Parathyroid adenoma (tissue), 2 donors: ENCODE results near the gene LSR.

Experiments used
- H2AFZ ChIP-seq: fragments of 300-600 bp; sonication (generic); one replicate; pipeline ENCODE4 v1.7.0; 2017; ENCODE audit warnings: antibody characterized with exemption, mild to moderate bottlenecking
- H3K27ac ChIP-seq: fragments of 300-600 bp; sonication (generic); one replicate; pipeline ENCODE4 v1.7.0; 2017
- H3K27me3 ChIP-seq: fragments of 300-600 bp; sonication (generic); one replicate; pipeline ENCODE4 v1.7.0; 2017; ENCODE audit warnings: low read length; ENCODE audit not compliant: control insufficient read depth, insufficient read depth
- H3K36me3 ChIP-seq: fragments of 300-600 bp; sonication (generic); one replicate; pipeline ENCODE4 v1.7.0; 2017; ENCODE audit warnings: low read length; ENCODE audit not compliant: control insufficient read depth, insufficient read depth
- H3K4me1 ChIP-seq: fragments of 300-600 bp; sonication (generic); one replicate; pipeline ENCODE4 v1.7.0; 2017; ENCODE audit warnings: control low read depth
- H3K4me2 ChIP-seq: fragments of 300-600 bp; sonication (generic); one replicate; pipeline ENCODE4 v1.7.0; 2017; ENCODE audit warnings: low read length
- H3K4me3 ChIP-seq: fragments of 300-600 bp; sonication (generic); one replicate; pipeline ENCODE4 v1.7.0; 2017; ENCODE audit warnings: low read depth, low read length
- H3K79me2 ChIP-seq: fragments of 300-600 bp; sonication (generic); one replicate; pipeline ENCODE4 v1.7.0; 2017; ENCODE audit warnings: control low read depth
- H3K9ac ChIP-seq: fragments of 300-600 bp; sonication (generic); one replicate; pipeline ENCODE4 v1.7.0; 2017; ENCODE audit warnings: mild to moderate bottlenecking
- H3K9me3 ChIP-seq: fragments of 300-600 bp; sonication (generic); one replicate; pipeline ENCODE4 v1.7.0; 2017; ENCODE audit warnings: low read length; ENCODE audit not compliant: control insufficient read depth
- CTCF ChIP-seq: fragments of 300-600 bp; sonication (generic); IDR thresholded peaks from one replicate; pipeline ENCODE4 v1.7.0; 2017; ENCODE audit warnings: antibody characterized with exemption, mild to moderate bottlenecking
- donor health status: primary hyperparathyroidism.

The LSR gene

GRCh38 chr19:35297515-35297848 lies 48.7 kb downstream of the LSR start:
- no peaks in the 10 kb centered on the region for H3K79me2 ChIP-seq
- H3K9me3 ChIP-seq = no peaks in the 10 kb centered on the region
- no peak overlapping the region for H3K4me2 ChIP-seq
- TF ChIP-seq CTCF = no peak
- H2AFZ ChIP-seq = no peak overlapping the region
- no peaks in the 10 kb centered on the region for H3K27me3 ChIP-seq
- no peak overlapping the region for H3K27ac ChIP-seq
- H3K4me1 ChIP-seq = no peaks in the 10 kb centered on the region
- no peaks in the 10 kb centered on the region for H3K36me3 ChIP-seq
- no peak overlapping the region for H3K4me3 ChIP-seq
- H3K9ac ChIP-seq = no peak overlapping the region

GRCh38 chr19:35297922-35298321 lies 49.1 kb downstream of the LSR start:
- H3K4me1 ChIP-seq = no peaks in the 10 kb centered on the region
- H3K27me3 ChIP-seq = no peaks in the 10 kb centered on the region
- no peaks in the 10 kb centered on the region for H3K36me3 ChIP-seq
- no peak overlapping the region for H3K9ac ChIP-seq
- no peaks in the 10 kb centered on the region for H3K9me3 ChIP-seq
- H3K27ac ChIP-seq = no peak overlapping the region
- no peak overlapping the region for H3K4me3 ChIP-seq
- H3K79me2 ChIP-seq = no peaks in the 10 kb centered on the region
- TF ChIP-seq CTCF = no peak
- no peak overlapping the region for H2AFZ ChIP-seq
- H3K4me2 ChIP-seq = no peak overlapping the region

GRCh38 chr19:35298561-35298972 lies 49.8 kb downstream of the LSR start:
- Histone ChIP-seq H3K27me3 (no peaks in the 10 kb centered on the region), H3K27ac (no peak overlapping the region), H2AFZ (no peak overlapping the region), H3K79me2 (no peaks in the 10 kb centered on the region), H3K9me3 (no peaks in the 10 kb centered on the region), H3K4me1 (no peaks in the 10 kb centered on the region), H3K4me2 (no peak overlapping the region), H3K36me3 (no peaks in the 10 kb centered on the region), H3K4me3 (no peak overlapping the region), H3K9ac (no peak overlapping the region)
- TF ChIP-seq CTCF = no peak

- Histone ChIP-seq H3K27ac (no peak overlapping the region), H3K27me3 (no peaks in the 10 kb centered on the region), H3K9ac (no peak overlapping the region), H3K9me3 (no peaks in the 10 kb centered on the region), H3K36me3 (no peaks in the 10 kb centered on the region), H3K4me3 (no peak overlapping the region), H3K4me1 (no peaks in the 10 kb centered on the region), H3K4me2 (no peak overlapping the region), H2AFZ (no peak overlapping the region), H3K79me2 (no peaks in the 10 kb centered on the region)
- no peak for TF ChIP-seq CTCF
Observed at GRCh38 chr19:35299523-35300338, 50.9 kb downstream of the LSR start.

- Histone ChIP-seq H3K36me3 (no peaks in the 10 kb centered on the region), H3K4me2 (no peak overlapping the region), H3K27ac (no peak overlapping the region), H3K4me1 (no peaks in the 10 kb centered on the region), H2AFZ (no peak overlapping the region), H3K27me3 (no peaks in the 10 kb centered on the region), H3K79me2 (no peaks in the 10 kb centered on the region), H3K9me3 (no peaks in the 10 kb centered on the region), H3K9ac (no peak overlapping the region), H3K4me3 (no peak overlapping the region)
- TF ChIP-seq CTCF = no peak
Observed at GRCh38 chr19:35300339-35300649, 51.5 kb downstream of the LSR start.
